Measurements from ENCODE around the gene IL4.

GRCh38 chr5:132647473-132647872, 26.3 kb upstream of the IL4 start:
- TF ChIP-seq CTCF (IDR thresholded peaks at IDR 0.05) (no peak), POLR2A (IDR thresholded peaks at IDR 0.05) (no peak)
